Islet precursor cell (in vitro differentiated cells): ENCODE results near the gene BORCS6.

Experiments
- DNase-seq: peaks from one replicate; pipeline ENCODE4 v3.0.0-alpha.2; 2018

Gene BORCS6

GRCh38 chr17:8210761-8211458 is 20.9 kb upstream of the BORCS6 start:
- peak; percentile 43 for DNase-seq

GRCh38 chr17:8209907-8210760 is 20.2 kb upstream of the BORCS6 start, which contains the start of gene AURKB:
AURKB (minus strand) TSS chr17:8210575; CDS start chr17:8210224, 351 bp downstream.
- DNase-seq, result peak; percentile 99

DNA sequence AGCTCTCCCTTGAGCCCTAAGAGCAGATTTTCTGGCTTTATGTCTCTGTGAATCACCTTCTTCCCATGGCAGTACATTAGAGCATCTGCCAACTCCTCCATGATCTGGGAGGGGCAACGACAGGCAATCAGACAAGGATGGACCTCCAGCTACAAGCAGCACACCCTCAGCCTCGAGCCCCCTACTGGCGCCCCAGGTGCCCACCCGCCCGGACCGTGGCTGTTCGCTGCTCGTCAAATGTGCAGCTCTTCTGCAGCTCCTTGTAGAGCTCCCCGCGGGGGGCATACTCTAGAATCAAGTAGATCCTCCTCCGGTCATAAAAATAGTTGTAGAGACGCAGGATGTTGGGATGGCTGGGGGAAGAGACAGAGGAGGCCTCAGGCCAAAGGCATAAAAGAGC is 16.6 kb upstream of the BORCS6 start:
- peak; percentile 56 for DNase-seq

GRCh38 chr17:8204761-8205555 is 15.0 kb upstream of the BORCS6 start:
- no peak for DNase-seq

DNA sequence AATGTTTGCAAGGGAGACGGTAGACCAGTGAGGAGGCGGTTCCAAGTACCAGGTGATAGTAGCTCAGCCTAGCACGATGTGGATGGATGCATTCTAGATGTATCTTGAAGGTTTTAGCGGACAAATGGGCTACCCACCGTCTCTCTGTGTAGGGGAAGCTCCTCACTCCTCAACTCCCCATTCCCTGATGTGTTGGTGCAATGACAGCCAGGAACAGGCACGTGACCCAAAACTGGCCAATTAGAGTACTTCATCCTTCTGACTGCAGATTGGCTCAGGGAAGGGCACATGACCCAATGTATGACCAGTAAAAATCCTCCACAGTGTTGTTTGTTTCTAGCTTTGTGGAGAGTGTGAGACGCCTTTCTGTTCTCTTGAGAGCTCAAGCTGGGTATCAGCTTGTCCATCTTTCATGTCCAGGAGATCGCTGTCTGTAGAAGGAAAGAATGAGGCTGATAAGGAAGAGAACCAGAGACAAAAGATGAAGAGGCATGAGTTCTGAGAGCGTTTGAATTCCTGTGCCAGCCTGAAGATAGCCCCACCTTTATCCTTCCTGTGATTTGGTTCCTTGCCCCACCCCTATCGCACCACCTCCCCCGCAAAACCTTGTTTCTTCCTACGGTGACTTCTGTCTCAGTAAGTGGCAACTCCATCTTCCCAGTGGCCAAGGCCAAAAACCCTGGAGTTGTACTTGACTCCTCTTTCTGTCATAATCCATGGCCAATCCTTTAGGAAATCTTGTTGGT is 2.3 kb upstream of the BORCS6 start:
- DNase-seq, result peak; percentile 96

GRCh38 chr17:8190506-8190905 is 526 bp upstream of the BORCS6 start:
- no peak for DNase-seq

- DNase-seq, result peak; percentile 76
Measured at GRCh38 chr17:8189041-8189710, 804 bp downstream of the BORCS6 start.

GRCh38 chr17:8188263-8188839 is 1.6 kb downstream of the BORCS6 start:
- peak; percentile 70 for DNase-seq

- peak; percentile 99 for DNase-seq
Measured at GRCh38 chr17:8187517-8188262, 2.3 kb downstream of the BORCS6 start.

- DNase-seq, result peak; percentile 99
Measured at GRCh38 chr17:8186787-8187516, 3.0 kb downstream of the BORCS6 start.

GRCh38 chr17:8186446-8186786 is 3.6 kb downstream of the BORCS6 start:
- no peak for DNase-seq

- peak; percentile 96 for DNase-seq
Measured at GRCh38 chr17:8185582-8186445, 4.2 kb downstream of the BORCS6 start.

GRCh38 chr17:8176998-8177731 is 12.8 kb downstream of the BORCS6 start:
- DNase-seq, result peak; percentile 62

DNA sequence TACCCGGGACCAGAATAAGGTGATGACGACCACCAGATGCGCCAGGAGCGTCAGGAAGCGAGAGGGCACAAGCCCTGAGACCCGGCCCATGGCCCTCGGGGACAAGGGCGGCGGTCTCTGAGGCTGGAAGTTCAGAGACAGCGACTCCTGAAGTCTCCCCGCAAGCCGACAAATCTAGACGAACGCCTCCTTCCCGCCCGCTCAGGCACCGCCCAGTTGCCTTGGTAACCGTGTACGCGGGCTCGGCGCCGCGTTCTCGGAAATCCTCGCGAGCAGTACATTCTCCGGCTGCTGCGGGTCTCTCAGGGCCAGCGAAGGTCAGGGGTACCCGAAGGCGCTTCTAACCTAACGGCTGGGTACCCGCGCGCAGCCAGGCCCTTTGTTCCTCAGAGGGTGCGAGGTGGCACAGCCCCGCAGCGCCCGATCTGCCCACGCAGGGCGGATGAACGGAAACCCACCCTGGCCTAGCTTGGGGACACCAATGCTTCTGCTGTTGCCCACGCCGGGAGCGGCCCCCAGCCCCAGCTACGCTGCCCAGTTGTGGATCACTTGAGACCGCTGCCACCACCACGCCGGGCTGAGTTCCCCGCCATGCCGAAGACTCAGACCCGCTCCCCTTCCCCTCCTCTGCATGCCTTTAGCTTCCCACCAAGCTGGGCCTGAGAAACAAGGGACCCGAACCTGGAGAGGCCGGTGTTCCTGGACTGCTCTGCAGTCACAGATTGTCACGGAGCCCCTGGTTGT is 13.6 kb downstream of the BORCS6 start, which contains the start of gene TMEM107:
Gene TMEM107, minus strand, starts transcription at position 184 of the 744 bp plus-strand sequence. Its CDS starts 94 bp downstream, at position 90.
- DNase-seq, result peak; percentile 98

GRCh38 chr17:8175795-8176196 is 14.2 kb downstream of the BORCS6 start:
- DNase-seq, result no peak

DNA sequence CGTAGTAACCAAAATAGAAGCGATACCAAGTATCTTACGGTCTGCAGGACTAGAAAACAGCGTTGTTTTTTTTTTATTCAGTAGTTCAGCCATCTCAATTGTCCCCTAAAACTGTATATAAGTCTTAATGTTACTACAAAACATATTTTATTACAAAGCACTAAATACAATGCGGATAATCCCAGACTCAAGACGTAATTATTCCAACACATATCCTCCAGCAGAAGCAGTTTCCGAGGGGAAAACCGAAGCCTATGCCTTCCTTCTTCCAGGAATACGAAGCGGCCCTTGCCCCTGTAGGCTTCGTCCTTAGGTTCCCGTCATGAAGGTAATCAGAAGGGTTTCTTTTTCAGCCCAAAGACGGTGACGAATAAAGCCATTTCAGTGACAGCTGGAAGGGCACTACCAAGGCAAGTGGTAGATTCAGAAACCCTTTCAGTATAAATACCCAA is 16.1 kb downstream of the BORCS6 start:
- DNase-seq, result peak; percentile 63
